Measurements from ENCODE around the gene ETV6. TPM values are rescaled to one million over a fixed set of nuclear protein-coding genes. Genes with fewer than 3 reads are reported as not detected.

Gene ETV6
- total and polyA plus RNA-seq, 9 of the 15 experiments (the other 6 are each of a cell fraction or from before 2014, with no cell fraction given) = 0.81 to 12.7 (median 4.1) TPM

GRCh38 chr12:11861155-11861863, 211.8 kb downstream of the ETV6 start:
- Histone ChIP-seq H2AFZ (ENCODE audit: low read depth, low read length) (no peak overlapping the region), H3K36me3 (ENCODE audit: control insufficient read depth, insufficient read depth, low read length) (no peaks in the 10 kb centered on the region), H3K4me2 (ENCODE audit: insufficient read depth, low read length) (no peak overlapping the region), H3K4me1 (replicated peaks in 1 of 2; ENCODE audit: control insufficient read depth in 2 of 2, insufficient read depth in 2 of 2, low read length in 2 of 2) (no peaks in the 10 kb centered on the region), H3K9ac (ENCODE audit: insufficient read depth in 1 of 2, low read depth in 2 of 2, low read length in 2 of 2) (no peak overlapping the region), H3K9me3 (replicated peaks; ENCODE audit: control insufficient read depth, insufficient read depth, low read depth, low read length) (no peaks in the 10 kb centered on the region; the same call in 1 of the 2 replicates), H3K27ac (ENCODE audit: extremely low read depth, low read depth, low read length) (no peak overlapping the region; the same call in 2 of the 3 replicates), H3K4me3 (no peak overlapping the region), H3K79me2 (ENCODE audit: control insufficient read depth, insufficient read depth, low read length) (no peaks in the 10 kb centered on the region), H4K20me1 (replicated peaks; ENCODE audit: control insufficient read depth, insufficient read depth, low read length) (no peaks in the 10 kb centered on the region), H3K27me3 (ENCODE audit: control insufficient read depth in 2 of 2, insufficient read depth in 2 of 2, low read length in 2 of 2) (no peaks in the 10 kb centered on the region), H3K9me1 (ENCODE audit: control insufficient read depth, insufficient read depth, low read length) (no peaks in the 10 kb centered on the region)
- 50% methylated on average over 4 of the region's 5 CpGs for WGBS (ENCODE audit: insufficient coverage, low coverage, missing lambda C conversion rate)
- no peak for ATAC-seq
- in situ Hi-C loops (cut with MboI) (no loop called here), intact Hi-C loops (cut with micrococcal nuclease) (no loop called here)
- no TSS peak for BruUV-seq (replicated peaks)
- CTCF ChIA-PET (ENCODE audit: low intra/inter-chr PET ratio) = no interaction called here
- POLR2A ChIA-PET = no interaction called here
- TF ChIP-seq NR2C2 (CRISPR knock-in tag; IDR thresholded peaks at IDR 0.05) = no peak
- peak; percentile 38; the same call in 1 of the 2 replicates for TF ChIP-seq NR2C2 (tag; IDR thresholded peaks at IDR 0.05)
- no peak for TF ChIP-seq ZNF224 (CRISPR knock-in tag; IDR thresholded peaks at IDR 0.05)
- TF ChIP-seq NR2C1 (IDR thresholded peaks at IDR 0.05) = peak; percentile 55
- peak; percentile 60 for TF ChIP-seq NR2C1 (tag; IDR thresholded peaks at IDR 0.05)
- no peak for TF ChIP-seq SLC30A9 (CRISPR knock-in tag; IDR thresholded peaks at IDR 0.05)
- DNase-seq (ENCODE audit: extremely low read depth in 1 of 4, low spot score in 3 of 4) = no peak
- no peak for FAIRE-seq
